Activated naive CD4-positive, alpha-beta T cell (primary cell): ENCODE measurements around the gene SNRPD3.

Experiments
- DNase-seq, 4 experiments: peaks; one replicate each; lab custom pipeline; 2025; lab: John Stamatoyannopoulos, UW

The SNRPD3 gene

GRCh38 chr22:24567668-24568067, 11.9 kb downstream of the SNRPD3 start:
- no peak for DNase-seq

GRCh38 chr22:24571266-24571665, 15.5 kb downstream of the SNRPD3 start:
- no peak for DNase-seq

GRCh38 chr22:24576778-24577177, 21.0 kb downstream of the SNRPD3 start:
- DNase-seq = no peak

DNA sequence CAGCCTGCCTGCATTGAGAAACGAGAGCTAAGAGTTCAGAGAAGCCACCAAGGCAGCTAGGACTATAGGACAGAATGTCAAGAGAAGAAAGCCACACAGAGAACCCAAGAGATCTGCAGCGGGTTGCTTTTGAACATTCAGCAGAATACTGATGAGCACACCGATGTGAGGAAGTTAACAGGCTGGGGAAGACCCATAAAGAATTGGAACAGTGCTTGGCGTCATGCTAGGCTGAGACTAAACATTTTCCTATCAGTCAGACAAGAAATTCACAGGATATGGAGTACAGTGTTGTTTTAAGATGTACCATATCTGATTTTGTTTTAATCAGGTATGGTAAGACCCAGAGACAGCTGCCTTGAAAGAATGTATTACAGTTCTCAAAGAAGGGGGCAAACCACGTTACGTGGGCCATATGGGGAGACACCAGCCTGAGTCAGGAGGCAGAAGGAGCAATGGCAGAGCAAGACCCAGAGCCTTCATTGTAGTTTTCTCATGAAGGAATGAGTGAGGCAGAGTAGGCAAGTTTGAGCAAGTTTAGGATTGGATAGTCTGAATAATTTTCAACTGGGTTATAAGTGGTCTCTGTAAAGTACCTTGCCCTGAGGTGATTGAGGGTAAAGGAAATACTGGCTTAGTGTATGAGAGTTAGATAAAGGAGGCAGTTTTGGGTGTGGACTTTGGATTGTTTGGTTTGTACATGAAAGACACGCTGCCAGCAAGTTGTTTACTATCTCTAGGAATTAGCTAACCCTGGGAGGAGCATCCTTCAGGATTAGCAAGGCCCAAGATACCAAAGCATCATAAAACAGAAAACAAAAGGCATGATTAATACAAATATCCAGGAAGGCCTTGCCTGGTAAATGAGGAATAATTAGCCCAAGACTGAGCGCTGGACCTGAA, 22.8 kb downstream of the SNRPD3 start:
- no peak for DNase-seq

DNA sequence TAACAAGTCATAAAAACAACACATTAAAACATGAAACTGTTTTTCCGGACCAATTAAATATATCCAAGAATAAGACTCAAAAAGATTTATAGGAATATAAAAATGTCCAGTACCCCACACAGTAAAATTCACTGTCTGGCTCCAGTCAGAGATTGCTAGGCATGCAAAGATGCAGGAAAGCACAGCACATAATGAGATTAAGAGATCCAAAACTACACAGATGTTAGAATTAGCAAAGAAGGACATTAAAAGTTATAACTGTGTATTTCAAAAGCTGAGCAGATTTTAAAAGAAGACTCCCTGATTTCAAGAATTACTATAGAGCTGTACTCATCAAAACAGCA, 23.4 kb downstream of the SNRPD3 start:
- no peak for DNase-seq

- no peak for DNase-seq
Measured at GRCh38 chr22:24580276-24580675, 24.5 kb downstream of the SNRPD3 start.

GRCh38 chr22:24582056-24582814, 26.4 kb downstream of the SNRPD3 start:
- no peak for DNase-seq

- no peak for DNase-seq
Measured at GRCh38 chr22:24583221-24584165, 27.7 kb downstream of the SNRPD3 start.

DNA sequence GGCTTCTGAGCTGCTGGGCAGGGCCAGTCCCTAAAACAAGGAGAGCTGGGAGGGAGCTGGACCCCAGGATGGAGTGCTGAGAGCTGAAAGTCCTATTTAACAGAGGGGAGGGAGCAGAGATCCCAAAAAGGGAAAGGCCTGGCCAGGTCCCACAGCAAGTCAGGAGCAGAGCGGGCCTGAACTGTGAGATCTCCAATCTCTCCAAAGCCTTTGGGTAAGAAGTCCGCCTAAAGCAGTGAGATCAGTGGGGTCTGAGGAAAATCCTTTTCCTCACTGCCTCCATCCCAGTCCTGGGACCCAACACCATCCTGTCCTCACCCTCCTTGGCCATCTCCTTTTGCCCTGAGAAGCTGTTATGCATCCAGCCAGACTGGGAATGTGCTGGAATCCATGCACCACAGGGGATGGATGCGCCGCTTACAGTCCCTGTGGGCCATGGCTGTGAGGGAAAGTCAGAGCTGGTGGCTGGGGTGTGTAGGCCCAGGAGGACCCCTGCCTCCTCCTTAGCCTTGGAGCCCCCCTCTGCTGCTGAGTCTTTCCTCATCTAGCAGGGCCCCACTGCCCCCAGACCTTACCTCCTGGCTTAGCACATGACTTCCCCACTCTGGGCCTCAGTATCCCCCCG, 28.5 kb downstream of the SNRPD3 start:
- DNase-seq = no peak

DNA sequence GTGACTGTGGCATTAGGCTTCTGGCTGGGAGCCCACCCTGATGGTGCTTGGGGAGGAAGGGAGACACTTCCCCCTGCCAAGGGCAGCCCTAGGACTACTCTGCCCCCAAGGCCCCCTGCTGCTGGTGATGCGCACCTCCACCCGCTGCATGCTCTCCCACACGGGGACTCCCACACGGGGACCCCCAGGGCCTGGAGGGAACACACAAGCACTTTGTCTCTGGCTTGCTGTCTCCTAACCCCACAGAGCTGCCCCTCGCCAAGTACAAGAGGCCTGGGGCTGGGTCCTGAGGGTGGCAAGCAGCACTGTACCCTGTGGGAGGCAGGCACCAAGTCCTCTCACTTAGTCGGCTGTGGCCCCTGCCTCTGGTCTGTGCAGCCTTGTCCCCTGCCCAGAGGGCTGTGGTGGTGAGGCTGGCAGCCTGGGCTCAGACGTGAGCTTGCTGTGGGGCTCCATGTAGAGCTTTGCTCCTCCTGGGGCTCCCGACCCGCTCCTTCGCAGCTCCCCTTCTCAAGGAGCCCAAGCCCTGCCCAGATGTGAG, 29.1 kb downstream of the SNRPD3 start:
- DNase-seq = no peak

DNA sequence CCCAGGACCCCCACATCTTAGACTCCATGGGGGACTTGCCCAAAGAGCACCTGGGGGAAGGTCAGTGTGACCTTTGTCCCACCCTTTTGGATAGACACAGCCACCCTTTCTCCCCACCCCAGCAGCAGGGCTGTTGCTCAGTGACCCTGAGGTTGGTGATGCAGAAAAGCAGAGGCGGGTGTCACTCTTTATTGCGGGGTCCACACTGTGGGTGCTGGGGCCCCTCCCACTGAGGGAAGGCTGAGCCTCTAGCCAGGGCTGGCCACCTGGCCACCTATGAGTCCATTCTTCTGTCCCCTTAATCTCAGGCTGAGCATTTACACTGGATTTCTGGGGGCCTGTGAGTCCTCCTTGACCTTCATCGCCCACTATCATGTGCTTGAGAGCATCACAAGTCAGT, 29.7 kb downstream of the SNRPD3 start:
- DNase-seq = no peak

- DNase-seq = no peak
Measured at GRCh38 chr22:24585927-24586546, 30.2 kb downstream of the SNRPD3 start.

DNA sequence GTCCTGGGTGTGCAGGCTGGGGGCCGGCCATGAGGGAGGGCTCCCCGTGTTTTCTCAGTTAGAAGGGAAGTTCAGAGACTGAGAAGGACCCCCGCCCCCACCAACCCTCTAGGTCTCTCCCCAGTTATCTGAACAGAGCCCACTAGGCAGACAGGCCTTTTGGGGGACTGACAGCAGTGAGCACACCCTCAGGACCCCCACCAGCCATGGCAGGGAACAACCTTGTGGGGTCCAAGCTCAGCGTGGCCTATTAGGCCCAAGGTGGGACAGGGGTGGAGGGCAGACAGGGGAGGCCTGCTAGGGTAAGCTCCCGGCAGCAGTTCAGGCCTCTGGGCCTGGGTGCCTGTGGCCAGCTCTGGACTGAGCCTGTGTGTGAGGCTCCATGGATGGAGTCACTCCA, 31.5 kb downstream of the SNRPD3 start:
- DNase-seq = no peak

DNA sequence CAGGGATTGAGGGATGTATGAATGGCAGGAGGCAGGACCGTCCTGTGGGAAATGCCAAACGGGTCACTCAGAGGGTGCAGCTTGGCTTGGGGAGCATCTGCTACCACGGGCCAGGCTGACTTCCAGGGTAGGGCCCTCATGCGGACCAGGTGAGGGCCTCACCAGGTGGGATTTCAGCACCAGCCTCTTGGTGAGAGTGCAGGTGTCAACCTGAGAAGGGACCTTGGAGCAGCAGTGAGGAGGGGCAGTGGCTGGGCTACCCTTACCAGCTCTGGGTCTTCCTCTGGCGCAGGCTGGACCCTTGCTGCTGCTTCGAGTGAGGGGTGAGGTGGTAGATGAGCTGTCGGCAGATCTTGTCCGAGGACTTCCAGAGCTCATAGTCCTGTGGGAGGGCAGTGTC, 32.1 kb downstream of the SNRPD3 start:
- no peak for DNase-seq

DNA sequence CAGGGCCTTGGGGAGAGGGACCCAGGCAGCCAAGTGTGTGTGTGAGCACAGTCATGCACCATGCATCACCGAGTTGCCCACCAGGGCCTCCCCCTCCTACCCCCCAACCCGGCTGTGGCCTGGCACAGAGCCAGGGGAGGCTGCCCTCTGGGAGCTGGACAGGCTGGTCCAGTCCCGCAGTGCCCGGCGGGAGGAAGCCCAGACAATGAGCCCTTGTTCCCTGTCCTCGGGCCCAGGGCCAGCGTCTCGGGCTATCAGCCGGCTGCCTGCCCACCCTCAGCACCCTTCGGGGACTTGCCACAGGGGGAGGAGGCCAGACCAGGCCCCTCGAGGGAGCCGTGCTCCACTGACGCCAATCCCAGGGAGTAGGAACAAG, 32.6 kb downstream of the SNRPD3 start:
- no peak for DNase-seq

- no peak for DNase-seq
Measured at GRCh38 chr22:24588757-24589481, 33.1 kb downstream of the SNRPD3 start.

DNA sequence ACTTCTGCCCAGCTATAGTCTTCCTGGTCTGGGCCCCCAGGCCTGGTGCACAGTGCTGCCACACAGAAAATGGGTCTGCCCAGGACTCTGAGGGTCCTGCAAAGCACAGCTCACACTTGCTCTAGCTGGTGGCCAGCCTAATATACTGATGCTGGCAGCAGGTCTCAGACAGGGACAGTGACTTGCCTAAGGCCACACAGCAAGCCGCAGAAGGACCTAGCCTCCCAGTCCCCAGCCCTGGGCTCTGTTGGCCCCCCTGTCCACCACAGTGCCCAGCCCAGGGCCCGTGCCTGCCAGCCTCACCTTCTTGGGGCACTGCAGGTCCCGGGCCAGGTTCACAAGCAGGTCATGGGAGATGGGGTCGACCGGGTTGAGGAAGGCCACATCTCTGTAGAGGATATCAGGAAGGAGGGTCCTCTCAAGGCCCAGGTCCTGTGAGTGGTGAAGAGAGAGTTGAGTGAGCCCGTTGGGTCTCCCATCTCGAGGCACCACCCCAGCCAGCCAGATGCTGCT, 33.8 kb downstream of the SNRPD3 start:
- DNase-seq = no peak

DNA sequence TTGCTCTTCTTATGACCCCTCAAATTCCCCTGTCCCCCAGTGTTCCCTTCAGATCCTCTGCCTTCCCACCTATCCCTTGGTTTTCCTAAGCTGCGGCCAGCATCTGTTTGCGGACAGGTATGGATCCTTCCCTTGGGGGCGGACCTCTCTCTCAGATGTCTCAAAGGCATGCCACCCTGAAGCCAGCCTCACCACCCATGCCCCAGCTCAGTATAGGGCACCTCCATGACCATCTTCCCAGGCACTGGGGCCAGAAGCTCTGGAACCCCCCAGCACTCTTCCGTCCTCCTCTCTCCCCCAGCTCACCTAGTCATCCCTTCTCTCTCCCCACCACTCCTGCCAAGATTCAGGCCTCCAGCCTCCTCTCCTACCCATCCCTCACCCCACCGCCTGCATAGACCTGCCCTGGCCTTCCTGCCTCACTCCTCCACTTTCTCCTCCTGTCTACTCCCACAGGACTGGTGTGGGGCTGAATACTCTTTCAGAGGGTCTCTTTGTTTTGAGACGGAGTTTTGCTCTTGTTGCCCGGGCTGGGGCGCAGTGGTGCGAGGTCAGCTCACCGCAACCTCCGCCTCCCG, 34.9 kb downstream of the SNRPD3 start:
- DNase-seq = no peak

DNA sequence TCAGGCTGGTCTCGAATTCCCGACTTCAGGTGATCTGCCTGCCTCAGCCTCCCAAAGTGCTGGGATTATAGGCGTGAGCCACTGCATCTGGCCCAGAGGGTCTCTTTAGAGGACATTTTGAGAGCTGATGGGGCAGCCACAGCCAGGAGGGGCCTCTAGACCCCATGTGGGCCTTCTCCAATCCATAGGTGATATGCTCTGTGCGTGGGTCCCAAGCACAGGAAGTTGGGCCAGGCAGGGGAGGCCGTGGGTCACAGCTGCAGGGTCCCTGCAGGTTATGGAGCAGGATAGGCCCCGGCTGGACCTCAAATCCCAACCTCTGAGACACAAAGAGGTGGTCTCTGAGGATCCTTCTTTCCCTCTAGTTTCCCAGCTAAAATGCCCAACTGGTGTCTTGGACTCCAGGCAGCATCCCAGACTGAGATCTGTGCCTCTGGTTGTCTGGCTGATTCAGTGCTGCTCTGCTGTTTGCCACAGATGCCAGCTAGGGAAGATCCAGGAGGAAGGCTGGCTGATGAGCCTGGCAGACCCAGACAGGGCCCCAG, 35.6 kb downstream of the SNRPD3 start:
- no peak for DNase-seq
